Endothelial cell of umbilical vein (primary cell): ENCODE data around the gene PRSS36. TPM values are rescaled to one million over a fixed set of nuclear protein-coding genes. Genes with fewer than 3 reads are reported as not detected.

Experiments
- BruUV-seq: library from RNA; stranded (reverse); fragments of 400-500 nt; replicated peaks from 2 replicates; lab custom pipeline; 2021; lab: Mats Ljungman, UMichigan
- CTCF ChIA-PET: fragments of 300-600, 350-600 bp; sonication (Branson Sonifier 250); formaldehyde crosslinking; loops from one replicate; lab custom pipeline; 2021; ENCODE audit warnings: antibody characterized with exemption, inconsistent platforms; lab: Charles Lee
- POLR2A ChIA-PET: fragments of 300-600, 350-600 bp; sonication (Branson Sonifier 250); formaldehyde crosslinking; loops from one replicate; lab custom pipeline; 2021; ENCODE audit warnings: antibody characterized with exemption, inconsistent platforms; lab: Charles Lee
- DNase-seq: peaks from one replicate; pipeline ENCODE4 v3.0.0-alpha.2; 2011; ENCODE audit warnings: low read depth, low spot score
- FAIRE-seq: peaks from 2 replicates; lab custom pipeline; 2011; peaks lifted over from hg19 to GRCh38; lab: Jason Lieb, UNC
- H2AFZ ChIP-seq: 2 replicates; pipeline ENCODE4 v1.6.0; 2012; ENCODE audit warnings: low read depth, low read length, control low read depth, inconsistent platforms
- H3K27ac ChIP-seq: 2 replicates; pipeline ENCODE4 v1.5.1; 2011; ENCODE audit warnings: low read depth, mild to moderate bottlenecking, control low read depth, low read length, moderate library complexity; ENCODE audit not compliant: insufficient read depth
- H3K27me3 ChIP-seq, 2 experiments: 2 replicates each; pipeline versions ENCODE4 v1.6.0 to v1.6.1; 2011; ENCODE audit warnings: low read length in 2 of 2, mixed read lengths in 1 of 2; ENCODE audit not compliant: control insufficient read depth in 2 of 2, insufficient read depth in 2 of 2
- H3K36me3 ChIP-seq, 2 experiments: 2 replicates in 1 of 2; 3 replicates in 1 of 2; pipeline ENCODE4 v1.5.1; 2011; ENCODE audit warnings: low read length in 2 of 2, mild to moderate bottlenecking in 1 of 2, moderate library complexity in 1 of 2; ENCODE audit not compliant: control insufficient read depth in 2 of 2, insufficient read depth in 2 of 2; ENCODE audit errors: extremely low read depth in 1 of 2
- H3K4me1 ChIP-seq: 3 replicates; pipeline ENCODE4 v1.5.1; 2011; ENCODE audit warnings: mild to moderate bottlenecking, low read length; ENCODE audit not compliant: control insufficient read depth, insufficient read depth; ENCODE audit errors: extremely low read depth
- H3K4me2 ChIP-seq: 2 replicates; pipeline ENCODE4 v1.6.1; 2011; ENCODE audit warnings: low read length, control low read depth, mixed read lengths; ENCODE audit not compliant: insufficient read depth
- H3K4me3 ChIP-seq, 3 experiments: fragments of 200-600 bp in 1 of 3; sonication (generic), shearing (Covaris generic) in 1 of 3; replicated peaks in 1 of 3; 2 replicates each; pipeline ENCODE4 v1.5.1; 2011 to 2016; ENCODE audit warnings: control low read depth in 3 of 3, low read length in 3 of 3, mild to moderate bottlenecking in 2 of 3, inconsistent platforms in 1 of 3, low read depth in 1 of 3, moderate library complexity in 1 of 3; ENCODE audit not compliant: insufficient read depth in 1 of 3
- H3K79me2 ChIP-seq: 2 replicates; pipeline ENCODE4 v1.6.0; 2012; ENCODE audit warnings: low read length, inconsistent platforms; ENCODE audit not compliant: control insufficient read depth, insufficient read depth
- H3K9ac ChIP-seq: replicated peaks from 2 replicates; pipeline ENCODE3; 2011; ENCODE audit warnings: low read length, control low read depth; ENCODE audit not compliant: insufficient read depth; ENCODE audit errors: extremely low read depth
- H3K9me1 ChIP-seq: replicated peaks from 3 replicates; pipeline ENCODE4 v1.6.0; 2011; ENCODE audit warnings: mild to moderate bottlenecking, low read length; ENCODE audit not compliant: control insufficient read depth, insufficient read depth; ENCODE audit errors: extremely low read depth
- H3K9me3 ChIP-seq: replicated peaks from 2 replicates; pipeline ENCODE4 v1.5.1; 2012; ENCODE audit warnings: low read length, inconsistent platforms; ENCODE audit not compliant: control insufficient read depth, insufficient read depth
- H4K20me1 ChIP-seq: replicated peaks from 2 replicates; pipeline ENCODE3; 2011; ENCODE audit warnings: mild to moderate bottlenecking, low read length; ENCODE audit not compliant: control insufficient read depth, insufficient read depth; ENCODE audit errors: extremely low read depth
- CTCF ChIP-seq, 2 donors: IDR thresholded peaks; 1 replicate in 1 of 2; 2 replicates in 1 of 2; pipeline ENCODE4 v1.5.1; 2011; ENCODE audit warnings: low read length in 2 of 2, mild to moderate bottlenecking in 2 of 2, moderate library complexity in 2 of 2, control low read depth in 1 of 2, inconsistent platforms in 1 of 2, low read depth in 1 of 2; ENCODE audit not compliant: insufficient read depth in 1 of 2; ENCODE audit errors: extremely low read depth in 1 of 2
- EZH2 ChIP-seq: IDR thresholded peaks from 2 replicates; pipeline ENCODE4 v1.6.1; 2012; ENCODE audit warnings: borderline replicate concordance, low read depth, mild to moderate bottlenecking, moderate library complexity, low read length, inconsistent platforms; ENCODE audit not compliant: severe bottlenecking
- FOS ChIP-seq: IDR thresholded peaks from 2 replicates; pipeline ENCODE4 v1.6.1; 2011; ENCODE audit warnings: mild to moderate bottlenecking, low read length, moderate library complexity, borderline replicate concordance; ENCODE audit not compliant: insufficient read depth
- GATA2 ChIP-seq: IDR thresholded peaks from 2 replicates; pipeline ENCODE4 v1.7.0; 2011; ENCODE audit warnings: low read depth, mild to moderate bottlenecking, moderate library complexity, mixed read lengths, low read length; ENCODE audit not compliant: insufficient read length, insufficient read depth
- JUN ChIP-seq: IDR thresholded peaks from 2 replicates; pipeline ENCODE4 v1.6.1; 2011; ENCODE audit warnings: borderline replicate concordance, low read depth; ENCODE audit not compliant: insufficient read length, insufficient read depth
- MYC ChIP-seq: IDR thresholded peaks from one replicate; pipeline ENCODE4 v1.6.1; 2011; ENCODE audit warnings: mild to moderate bottlenecking, low read depth, low read length
- POLR2A ChIP-seq: IDR thresholded peaks from 2 replicates; pipeline ENCODE4 v1.6.1; 2012; ENCODE audit warnings: low read depth, mild to moderate bottlenecking, control low read depth, low read length
- POLR2AphosphoS5 ChIP-seq: IDR thresholded peaks from 2 replicates; pipeline ENCODE4 v1.6.1; 2012; ENCODE audit warnings: low read depth, mild to moderate bottlenecking, control low read depth, low read length, moderate library complexity; ENCODE audit not compliant: insufficient read depth
- dilution Hi-C: fragments of 300-500 bp; cut with MboI; formaldehyde crosslinking; loops from one replicate; pipeline ENCODE4 v1.15.0; 2019; ENCODE audit warnings: low sequenced_read_pairs; ENCODE audit not compliant: extremely low pct_ligation_motif_present
- intact Hi-C: fragments of 100-400 bp; cut with micrococcal nuclease; formaldehyde crosslinking; loops from one replicate; pipeline ENCODE4 v1.10.0; 2022
- polyA plus RNA-seq, 4 experiments: library from polyadenylated mRNA; depleted of rRNA in 3 of 4; stranded (reverse) in 3 of 4; unstranded in 1 of 4; fragments of >200 nt; gene quantifications; 2 replicates each; pipeline versions ENCODE4 v1.2.1 to v1.2.3, GENCODE V29; 2011 to 2012; ENCODE audit warnings: missing spikeins in 1 of 4
- total RNA-seq: library from RNA; stranded (reverse); gene quantifications from 2 replicates; pipeline ENCODE4 v1.2.3, GENCODE V29; 2021
- TF ChIP-seq, protein P1 (sequence below): IDR thresholded peaks from 2 replicates; pipeline ENCODE4 v1.6.1; 2011; ENCODE audit not compliant: insufficient read depth, insufficient read length

The PRSS36 gene
- total and polyA plus RNA-seq, 2 donors (not counting 3 experiments of a cell fraction or from before 2014, with no cell fraction given) = 0.57 TPM; not detected in 1

DNA sequence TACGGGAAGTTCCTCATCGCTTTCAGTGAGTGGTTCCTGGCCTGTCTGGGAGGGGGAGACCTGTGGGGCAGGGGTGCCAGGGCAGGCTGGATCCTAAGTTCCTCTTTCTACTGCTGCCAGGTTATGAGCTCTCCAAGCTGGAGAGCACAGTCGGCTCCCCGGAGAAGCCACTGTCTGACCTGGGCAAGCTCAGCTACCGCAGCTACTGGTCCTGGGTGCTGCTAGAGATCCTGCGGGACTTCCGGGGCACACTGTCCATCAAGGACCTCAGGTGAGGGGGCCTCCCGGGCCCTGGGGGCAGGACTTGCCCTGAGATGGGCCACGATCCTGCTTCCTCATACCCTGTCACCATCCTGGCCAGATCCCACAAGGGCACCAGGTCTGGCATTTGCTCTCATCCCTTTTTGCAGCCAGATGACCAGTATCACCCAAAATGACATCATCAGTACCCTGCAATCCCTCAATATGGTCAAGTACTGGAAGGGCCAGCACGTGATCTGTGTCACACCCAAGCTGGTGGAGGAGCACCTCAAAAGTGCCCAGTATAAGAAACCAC lies 19.5 kb downstream of the PRSS36 start:
- Histone ChIP-seq H3K4me1 (no peaks in the 10 kb centered on the region), H3K9me3 (no peaks in the 10 kb centered on the region), H3K9me1 (no peaks in the 10 kb centered on the region), H4K20me1 (no peaks in the 10 kb centered on the region), H3K27me3 (no peaks in the 10 kb centered on the region), H3K4me2 (no peak overlapping the region), H3K4me3 (no peak overlapping the region), H3K36me3 (peaks cover 0 to 11% of the 10 kb centered on the region in 2 experiments), H2AFZ (no peak overlapping the region), H3K9ac (no peak overlapping the region), H3K27ac (no peak overlapping the region), H3K79me2 (no peaks in the 10 kb centered on the region)
- dilution Hi-C loops = no loop called here
- ChIA-PET POLR2A (no interaction called here), CTCF (interaction anchor here (1.4 to 2.2 kb wide), 2 partner anchors 12 to 14 kb away, joined by 5 to 13 read pairs; no protein-coding TSS in a partner anchor)
- no peak for DNase-seq
- BruUV-seq = no TSS peak
- intact Hi-C loops = no loop called here
- FAIRE-seq = no peak
- TF ChIP-seq GATA2 = no peak
- TF ChIP-seq JUN = no peak
- TF ChIP-seq CTCF (IDR thresholded peaks at IDR 0.05; ENCODE audit: extremely low read depth in 1 of 2, insufficient read depth in 1 of 2, low read depth in 1 of 2, low read length in 2 of 2) = no peak

DNA sequence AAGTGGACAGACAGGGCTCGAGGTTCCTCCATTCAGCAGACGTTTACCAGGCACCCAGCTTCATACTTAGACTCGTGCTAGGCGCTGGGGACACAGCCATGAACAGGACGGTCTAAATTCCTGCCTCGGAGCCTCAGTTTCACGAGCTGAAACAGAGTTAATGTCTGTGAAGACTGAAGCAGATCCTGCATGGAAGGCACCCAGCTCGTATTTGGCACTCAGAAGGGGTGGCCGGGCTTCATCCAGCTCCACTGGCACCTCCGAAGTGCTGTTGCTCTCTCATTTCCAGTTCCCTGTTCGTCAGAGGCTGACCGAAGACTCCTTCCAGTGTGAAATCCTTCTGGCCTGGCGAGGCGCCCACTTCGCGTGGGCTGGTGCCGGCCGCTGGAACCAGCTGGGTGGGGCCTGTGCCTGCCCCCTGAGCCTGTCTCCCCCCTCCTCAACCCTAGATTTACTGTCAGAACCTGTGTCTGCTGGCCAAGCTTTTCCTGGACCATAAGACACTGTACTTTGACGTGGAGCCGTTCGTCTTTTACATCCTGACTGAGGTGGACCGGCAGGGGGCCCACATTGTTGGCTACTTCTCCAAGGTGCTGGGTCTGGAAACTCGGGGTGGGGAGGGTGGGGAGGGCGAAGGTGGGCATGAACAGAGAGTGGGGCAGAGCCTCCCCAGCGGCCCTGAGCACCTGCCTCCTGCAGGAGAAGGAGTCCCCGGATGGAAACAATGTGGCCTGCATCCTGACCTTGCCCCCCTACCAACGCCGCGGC lies 20.1 kb downstream of the PRSS36 start:
- no peak for FAIRE-seq
- no peak overlapping the region for H3K27ac ChIP-seq
- no peak overlapping the region for H3K9ac ChIP-seq
- CTCF ChIA-PET = interaction anchor here (2.2 kb wide), 1 partner anchor 13 kb away, joined by 13 read pairs; no protein-coding TSS in a partner anchor
- H3K4me1 ChIP-seq = no peaks in the 10 kb centered on the region
- H2AFZ ChIP-seq = no peak overlapping the region
- intact Hi-C loops = no loop called here
- H3K9me1 ChIP-seq = no peaks in the 10 kb centered on the region
- TF ChIP-seq FOS = no peak
- TF ChIP-seq, protein P1, sequence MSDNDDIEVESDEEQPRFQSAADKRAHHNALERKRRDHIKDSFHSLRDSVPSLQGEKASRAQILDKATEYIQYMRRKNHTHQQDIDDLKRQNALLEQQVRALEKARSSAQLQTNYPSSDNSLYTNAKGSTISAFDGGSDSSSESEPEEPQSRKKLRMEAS = no peak
- TF ChIP-seq MYC = no peak
- no peak for TF ChIP-seq GATA2
- TF ChIP-seq POLR2A = no peak
- no peak for TF ChIP-seq POLR2AphosphoS5
- no peak for TF ChIP-seq EZH2
- no peak for TF ChIP-seq JUN
- no peak for TF ChIP-seq CTCF (IDR thresholded peaks at IDR 0.05; ENCODE audit: extremely low read depth in 1 of 2, insufficient read depth in 1 of 2, low read depth in 1 of 2, low read length in 2 of 2)
- H3K9me3 ChIP-seq = no peaks in the 10 kb centered on the region
- H3K27me3 ChIP-seq = no peaks in the 10 kb centered on the region
- no TSS peak for BruUV-seq
- dilution Hi-C loops = no loop called here
- POLR2A ChIA-PET = no interaction called here
- no peak overlapping the region for H3K4me3 ChIP-seq
- no peak overlapping the region for H3K4me2 ChIP-seq
- H3K36me3 ChIP-seq = peaks cover 0 to 11% of the 10 kb centered on the region in 2 experiments
- H4K20me1 ChIP-seq = no peaks in the 10 kb centered on the region
- H3K79me2 ChIP-seq = no peaks in the 10 kb centered on the region
- no peak for DNase-seq
